KMS-11 (cell line): Measurements from ENCODE around the gene SMTN.

Experiments used
- H2AFZ ChIP-seq: fragments of 200-600 bp; sonication (generic); 2 replicates; pipeline ENCODE4 v1.6.1; 2016; ENCODE audit warnings: antibody characterized with exemption, mixed run types, low read depth
- H3K27ac ChIP-seq: fragments of 200-600 bp; sonication (generic); 2 replicates; pipeline ENCODE4 v1.6.1; 2016; ENCODE audit warnings: mild to moderate bottlenecking, mixed run types
- H3K27me3 ChIP-seq: fragments of 200-600 bp; sonication (generic); 2 replicates; pipeline ENCODE4 v1.6.1; 2017; ENCODE audit warnings: mild to moderate bottlenecking, low read depth, mixed run types, moderate library complexity; ENCODE audit not compliant: insufficient read depth
- H3K36me3 ChIP-seq: fragments of 200-600 bp; sonication (generic); 2 replicates; pipeline ENCODE4 v1.6.1; 2017; ENCODE audit warnings: mild to moderate bottlenecking, mixed run types; ENCODE audit not compliant: insufficient read depth
- H3K4me1 ChIP-seq: fragments of 200-600 bp; sonication (generic); 2 replicates; pipeline ENCODE4 v1.6.1; 2016; ENCODE audit warnings: mild to moderate bottlenecking, low read depth, mixed run types; ENCODE audit not compliant: poor library complexity, severe bottlenecking
- H3K4me2 ChIP-seq: fragments of 200-600 bp; sonication (generic); 2 replicates; pipeline ENCODE4 v1.7.0; 2016; ENCODE audit warnings: mild to moderate bottlenecking, mixed run types
- H3K4me3 ChIP-seq: fragments of 200-600 bp; sonication (generic); IDR thresholded peaks from 2 replicates; pipeline ENCODE4 v1.6.1; 2017; ENCODE audit warnings: low read depth, low read length, mixed read lengths; ENCODE audit not compliant: insufficient read depth
- H3K79me2 ChIP-seq: fragments of 200-600 bp; sonication (generic); 2 replicates; pipeline ENCODE4 v1.6.1; 2016; ENCODE audit warnings: low read depth, mixed run types; ENCODE audit not compliant: insufficient read depth
- H3K9ac ChIP-seq: fragments of 200-600 bp; sonication (generic); 2 replicates; pipeline ENCODE4 v1.6.1; 2016; ENCODE audit warnings: mild to moderate bottlenecking, mixed run types
- H4K20me1 ChIP-seq: fragments of 200-600 bp; sonication (generic); 2 replicates; pipeline ENCODE4 v1.6.1; 2016; ENCODE audit warnings: mild to moderate bottlenecking, mixed run types; ENCODE audit not compliant: insufficient read depth
- CTCF ChIP-seq: fragments of 200-600 bp; sonication (generic); conservative IDR thresholded peaks from 2 replicates; pipeline ENCODE4 v1.6.1; 2017; ENCODE audit warnings: low read depth, mild to moderate bottlenecking, antibody characterized with exemption, low read length, moderate library complexity, mixed read lengths

Gene SMTN

GRCh38 chr22:31085928-31086327 is 4.8 kb downstream of the SMTN start:
- Histone ChIP-seq H3K4me1 (peaks cover 28% of the 10 kb centered on the region), H4K20me1 (no peaks in the 10 kb centered on the region), H3K4me2 (no peak overlapping the region), H3K27ac (no peak overlapping the region; the same call in 1 of the 2 replicates), H3K4me3 (no peak overlapping the region), H3K79me2 (0 out of 2 replicates have a peak, but pooled peaks cover 9% of the 10 kb centered on the region), H3K36me3 (no peaks in the 10 kb centered on the region), H2AFZ (no peak overlapping the region; the same call in 1 of the 2 replicates), H3K9ac (0 out of 2 replicates have a peak overlapping the region, but pooled peaks have one; percentile 97), H3K27me3 (no peaks in the 10 kb centered on the region)
- TF ChIP-seq CTCF, result no peak

GRCh38 chr22:31086703-31087330 is 5.7 kb downstream of the SMTN start:
- H3K36me3 ChIP-seq, result no peaks in the 10 kb centered on the region
- no peaks in the 10 kb centered on the region for H4K20me1 ChIP-seq
- H3K4me2 ChIP-seq, result no peak overlapping the region
- no peak for TF ChIP-seq CTCF
- no peak overlapping the region for H2AFZ ChIP-seq
- no peak overlapping the region for H3K4me3 ChIP-seq
- 0 out of 2 replicates have a peak, but pooled peaks cover 9% of the 10 kb centered on the region for H3K79me2 ChIP-seq
- peaks cover 25% of the 10 kb centered on the region for H3K4me1 ChIP-seq
- H3K27ac ChIP-seq, result no peak overlapping the region
- H3K9ac ChIP-seq, result no peak overlapping the region
- H3K27me3 ChIP-seq, result no peaks in the 10 kb centered on the region

- Histone ChIP-seq H3K27ac (no peak overlapping the region), H3K36me3 (no peaks in the 10 kb centered on the region), H3K4me2 (no peak overlapping the region)
Measured at GRCh38 chr22:31087744-31088215, 6.7 kb downstream of the SMTN start.

GRCh38 chr22:31088233-31088986 is 7.3 kb downstream of the SMTN start:
- H3K4me1 ChIP-seq, result peaks cover 10% of the 10 kb centered on the region
- TF ChIP-seq CTCF, result no peak

More at GRCh38 chr22:31087744-31088215, 6.7 kb downstream of the SMTN start:
- no peak for TF ChIP-seq CTCF
- Histone ChIP-seq H3K27me3 (no peaks in the 10 kb centered on the region), H3K4me3 (no peak overlapping the region), H2AFZ (no peak overlapping the region), H3K9ac (no peak overlapping the region), H3K79me2 (0 out of 2 replicates have a peak, but pooled peaks cover 9% of the 10 kb centered on the region), H3K4me1 (peaks cover 16% of the 10 kb centered on the region), H4K20me1 (no peaks in the 10 kb centered on the region)

More at GRCh38 chr22:31088233-31088986, 7.3 kb downstream of the SMTN start:
- H3K27ac ChIP-seq, result no peak overlapping the region
- no peak overlapping the region for H3K4me3 ChIP-seq
- H3K79me2 ChIP-seq, result 0 out of 2 replicates have a peak, but pooled peaks cover 9% of the 10 kb centered on the region
- H2AFZ ChIP-seq, result no peak overlapping the region
- H3K9ac ChIP-seq, result no peak overlapping the region
- H3K4me2 ChIP-seq, result no peak overlapping the region
- no peaks in the 10 kb centered on the region for H3K27me3 ChIP-seq
- no peaks in the 10 kb centered on the region for H4K20me1 ChIP-seq
- no peaks in the 10 kb centered on the region for H3K36me3 ChIP-seq
